ENCODE results near the gene CRKL. TPM values are rescaled to one million over a fixed set of nuclear protein-coding genes. Genes with fewer than 3 reads are reported as not detected.
A peak's percentile ranks its signal among the peaks of the same experiment; 100 is the strongest.

CRKL gene
- total and polyA plus RNA-seq, 11 donors = 22.4 to 64.2 (median 52.9) TPM

DNA sequence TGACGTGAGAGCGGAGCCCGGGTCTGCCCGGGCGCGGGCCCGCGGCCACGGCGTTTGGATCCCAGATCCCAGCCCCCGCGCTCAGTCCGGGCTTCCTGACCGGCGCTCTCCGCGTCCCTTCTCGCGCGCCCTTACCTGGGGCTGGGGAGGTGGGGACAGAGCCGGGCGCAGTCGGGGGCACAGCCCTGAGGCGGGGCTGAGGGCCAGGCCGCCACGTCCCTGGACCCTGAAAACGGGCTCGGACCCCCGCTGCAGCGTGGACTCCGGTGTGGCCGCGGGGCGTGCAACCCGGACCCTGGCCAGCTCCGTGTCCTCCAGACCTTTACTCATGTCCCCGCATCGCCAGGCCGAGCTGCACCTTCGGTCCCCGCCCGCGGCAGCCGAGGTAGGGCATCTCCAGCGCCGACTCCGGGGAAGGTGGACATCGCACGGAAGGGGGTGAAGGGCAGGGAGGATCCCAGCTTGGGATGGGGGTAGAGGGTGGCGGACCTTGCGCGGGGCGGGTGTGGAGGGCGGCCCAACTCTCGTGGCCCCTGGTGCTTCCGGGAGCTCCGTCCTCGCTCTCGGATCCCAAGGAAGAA lies 40.0 kb downstream of the CRKL start:
- no peaks in the 10 kb centered on the region for H3K9me3 ChIP-seq
- H3K27ac ChIP-seq = peak overlapping the region in 5 of 12 donors; percentile 29 to 75 (median 53)
- no peaks in the 10 kb centered on the region for H3K27me3 ChIP-seq
- H3K4me1 ChIP-seq = peaks cover 0 to 23% (median 8%) of the 10 kb centered on the region in 12 donors
- WGBS, 4 donors = 4 to 5% (median 4%) methylated on average over 27 to 59 of the region's 59 CpGs; no CpG with 5 or more reads in 1 of the 4 donors
- TF ChIP-seq POLR2A (IDR thresholded peaks at IDR 0.05) = no peak
- TF ChIP-seq, protein P1, sequence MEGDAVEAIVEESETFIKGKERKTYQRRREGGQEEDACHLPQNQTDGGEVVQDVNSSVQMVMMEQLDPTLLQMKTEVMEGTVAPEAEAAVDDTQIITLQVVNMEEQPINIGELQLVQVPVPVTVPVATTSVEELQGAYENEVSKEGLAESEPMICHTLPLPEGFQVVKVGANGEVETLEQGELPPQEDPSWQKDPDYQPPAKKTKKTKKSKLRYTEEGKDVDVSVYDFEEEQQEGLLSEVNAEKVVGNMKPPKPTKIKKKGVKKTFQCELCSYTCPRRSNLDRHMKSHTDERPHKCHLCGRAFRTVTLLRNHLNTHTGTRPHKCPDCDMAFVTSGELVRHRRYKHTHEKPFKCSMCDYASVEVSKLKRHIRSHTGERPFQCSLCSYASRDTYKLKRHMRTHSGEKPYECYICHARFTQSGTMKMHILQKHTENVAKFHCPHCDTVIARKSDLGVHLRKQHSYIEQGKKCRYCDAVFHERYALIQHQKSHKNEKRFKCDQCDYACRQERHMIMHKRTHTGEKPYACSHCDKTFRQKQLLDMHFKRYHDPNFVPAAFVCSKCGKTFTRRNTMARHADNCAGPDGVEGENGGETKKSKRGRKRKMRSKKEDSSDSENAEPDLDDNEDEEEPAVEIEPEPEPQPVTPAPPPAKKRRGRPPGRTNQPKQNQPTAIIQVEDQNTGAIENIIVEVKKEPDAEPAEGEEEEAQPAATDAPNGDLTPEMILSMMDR (IDR thresholded peaks at IDR 0.05) = no peak
- peak overlapping the region; percentile 33 to 85 (median 62) for H3K4me3 ChIP-seq
- peaks cover 0 to 23% (median 16%) of the 10 kb centered on the region in 9 donors for H3K36me3 ChIP-seq
- intact Hi-C loops (cut with DNase I) = no loop called here
- ATAC-seq (peak; percentile 14 to 53 (median 50)), DNase-seq (peak in 1 of 5 donors; percentile 66)

DNA sequence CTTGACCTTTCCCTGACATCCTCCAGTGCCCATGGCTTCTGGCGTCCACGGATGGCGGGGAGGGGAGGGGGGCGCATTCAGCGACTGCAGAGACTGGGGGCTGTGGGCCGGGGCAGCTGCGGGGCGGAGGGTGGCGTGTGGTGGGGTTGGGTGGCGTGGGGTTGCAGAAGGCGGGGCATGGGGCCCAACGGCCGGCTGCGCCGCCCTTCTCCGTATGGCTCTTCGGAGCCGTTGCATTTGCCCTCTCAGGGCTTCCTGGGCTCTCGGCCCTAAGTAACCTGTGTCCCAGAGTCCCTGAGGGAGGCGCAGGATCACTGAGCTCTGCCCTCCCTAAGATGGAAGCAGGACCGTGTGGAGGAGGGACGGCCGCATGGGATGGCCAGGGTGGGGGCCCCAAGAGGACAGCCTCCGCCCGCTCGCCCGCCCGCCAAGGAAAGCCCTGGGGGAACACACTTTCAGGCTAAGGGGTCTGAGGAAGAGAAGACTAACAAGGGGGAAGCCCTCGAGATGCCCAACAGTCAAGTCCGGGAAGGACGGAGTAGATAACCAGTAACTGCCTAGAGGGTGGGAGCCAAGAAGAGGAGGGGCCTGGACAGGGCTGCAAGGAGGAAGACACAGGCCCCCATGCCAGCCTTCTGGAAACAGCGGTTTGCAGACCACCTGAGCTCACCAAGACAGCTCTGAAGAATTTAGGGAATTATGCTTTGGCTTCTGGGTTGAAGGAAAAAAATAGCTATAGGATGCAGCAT lies 40.6 kb downstream of the CRKL start:
- ATAC-seq (peak; percentile 20 to 73 (median 68)), DNase-seq (peak in 3 of 5 donors; percentile 40 to 71 (median 52))
- Histone ChIP-seq H3K27ac (peak overlapping the region in 3 of 12 donors; percentile 46 to 58 (median 53)), H3K27me3 (peaks cover 0 to 4% (median 0%) of the 10 kb centered on the region in 9 donors), H3K36me3 (peaks cover 0 to 17% (median 10%) of the 10 kb centered on the region in 9 donors), H3K4me1 (peaks cover 0 to 23% (median 8%) of the 10 kb centered on the region in 12 donors), H3K9me3 (no peaks in the 10 kb centered on the region), H3K4me3 (peak overlapping the region; percentile 33 to 85 (median 62))
- 2 to 6% (median 5%) methylated on average over 25 to 32 of the region's 32 CpGs for WGBS, 4 donors
- no peak for TF ChIP-seq POLR2A (IDR thresholded peaks at IDR 0.05)
- intact Hi-C loops (cut with DNase I) = no loop called here

DNA sequence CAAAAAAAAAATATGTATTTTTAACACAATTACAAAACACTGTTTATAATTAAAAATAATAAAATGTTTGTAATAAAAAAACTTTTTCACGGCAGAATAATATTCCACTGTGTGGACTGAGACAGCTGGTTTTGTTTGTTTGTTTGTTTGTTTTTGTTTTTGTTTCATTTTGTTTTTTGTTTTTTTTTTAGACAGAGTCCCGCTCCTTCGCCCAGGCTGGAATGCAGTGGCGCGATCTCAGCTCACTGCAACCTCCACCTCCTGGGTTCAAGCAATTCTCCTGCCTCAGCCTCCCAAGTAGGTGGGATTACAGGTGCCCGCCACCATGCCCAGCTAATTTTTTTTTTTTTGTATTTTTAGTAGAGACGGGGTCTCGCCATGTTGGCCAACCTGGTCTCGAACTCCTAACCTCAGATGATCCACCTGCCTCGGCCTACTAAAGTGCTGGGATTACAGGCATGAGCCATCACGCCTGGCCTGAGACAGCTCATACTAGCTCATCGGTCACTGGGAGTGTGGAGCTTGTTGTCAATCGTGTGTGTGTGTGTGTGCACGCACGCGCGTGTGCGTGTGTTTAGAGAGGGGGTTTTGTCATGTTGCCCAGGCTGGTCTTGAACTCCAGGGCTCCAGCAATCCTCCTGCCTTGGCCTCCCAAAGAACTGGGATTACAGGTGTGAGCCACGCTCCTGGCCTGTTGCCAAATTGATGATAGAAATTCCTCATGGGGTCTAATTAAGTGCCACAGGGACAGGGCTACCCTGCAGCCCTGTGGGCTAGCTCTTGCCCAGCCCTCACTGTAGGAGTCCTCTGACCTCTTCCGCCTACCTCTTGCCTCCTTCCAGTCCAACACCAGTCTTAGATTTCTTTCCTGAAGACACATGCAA lies 42.6 kb downstream of the CRKL start:
- DNase-seq (peak in 1 of 5 donors; percentile 14), ATAC-seq (no peak)
- Histone ChIP-seq H3K27ac (no peak overlapping the region), H3K27me3 (peaks cover 0 to 23% (median 9%) of the 10 kb centered on the region in 9 donors), H3K4me3 (no peak overlapping the region), H3K4me1 (peaks cover 0 to 29% (median 11%) of the 10 kb centered on the region in 12 donors), H3K36me3 (no peaks in the 10 kb centered on the region), H3K9me3 (no peaks in the 10 kb centered on the region)
- TF ChIP-seq, protein P1 (IDR thresholded peaks at IDR 0.05) = no peak
- no peak for TF ChIP-seq POLR2A (IDR thresholded peaks at IDR 0.05)
- 94 to 96% (median 95%) methylated on average over 20 of the region's 20 CpGs for WGBS, 4 donors
- intact Hi-C loops (cut with DNase I) = loop anchor here in 4 of 10 donors (5.0 to 10.0 kb wide), 5 partner anchors 43 to 115 kb away; partner anchors contain the start of genes CRKL (in 2 of the 4) and P2RX6 (in 1 of the 4)

DNA sequence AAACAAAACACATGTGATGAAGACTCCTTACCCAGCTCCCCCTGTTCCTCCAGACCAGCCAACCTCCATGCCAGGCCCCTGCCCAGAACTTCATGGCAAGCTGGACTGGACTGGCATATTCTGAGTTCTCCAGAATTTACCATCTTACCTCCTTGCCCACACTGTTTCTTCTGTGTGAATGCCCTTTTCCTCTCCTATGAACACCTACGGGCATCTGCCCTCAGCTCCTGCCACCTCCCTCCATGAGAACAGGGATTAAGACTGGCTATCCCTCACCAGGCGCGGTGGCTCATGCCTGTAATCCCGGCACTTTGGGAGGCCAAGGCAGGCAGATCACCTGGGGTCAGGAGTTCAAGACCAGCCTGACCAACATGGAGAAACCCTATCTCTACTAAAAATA lies 43.4 kb downstream of the CRKL start:
- 90 to 96% (median 95%) methylated on average over 4 of the region's 4 CpGs for WGBS, 4 donors
- peak in 1 of 5 donors; percentile 5 for DNase-seq
- TF ChIP-seq POLR2A (IDR thresholded peaks at IDR 0.05) = no peak

More for the DNA sequence above, 43.4 kb downstream of the CRKL start:
- H3K9me3 ChIP-seq = no peaks in the 10 kb centered on the region
- peaks cover 0 to 29% (median 11%) of the 10 kb centered on the region in 9 donors for H3K27me3 ChIP-seq
- intact Hi-C loops (cut with DNase I) = loop anchor here in 4 of 10 donors (5.0 to 10.0 kb wide), 5 partner anchors 43 to 114 kb away; partner anchors contain the start of genes CRKL (in 2 of the 4) and P2RX6 (in 1 of the 4)
- ATAC-seq = no peak
- H3K27ac ChIP-seq = no peak overlapping the region
- H3K36me3 ChIP-seq = no peaks in the 10 kb centered on the region
- H3K4me3 ChIP-seq = no peak overlapping the region
- H3K4me1 ChIP-seq = peaks cover 0 to 36% (median 13%) of the 10 kb centered on the region in 12 donors

All from heart left ventricle (tissue), 16 donors.